Measurements from ENCODE around the gene RIPPLY2.

RIPPLY2 gene

DNA sequence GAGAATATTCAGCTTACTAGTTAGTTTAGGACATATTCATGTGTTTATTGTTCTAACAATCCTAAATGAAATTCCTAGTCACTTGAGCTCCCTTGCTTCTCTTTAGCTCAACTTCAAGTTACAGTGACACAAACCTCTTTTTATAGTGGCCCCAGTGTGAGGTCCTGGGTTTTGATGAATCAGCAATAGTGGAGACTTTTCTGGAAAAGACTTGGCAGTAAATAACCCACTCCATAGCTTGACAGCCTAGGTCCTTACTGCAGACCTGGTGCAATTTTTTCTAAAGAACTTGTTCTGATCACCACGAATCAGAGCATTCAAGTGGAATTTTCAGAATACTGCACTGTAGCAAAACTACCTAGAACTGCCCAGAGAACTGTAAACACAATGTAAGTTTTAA lies 6.9 kb upstream of the RIPPLY2 start:
- POLR2A ChIA-PET, result interaction anchor here (2.4 kb wide), 1 partner anchor 13 kb away, joined by 11 read pairs; the partner anchor contains the start of gene CYB5R4
- DNase-seq (ENCODE audit: extremely low spot score), result no peak
- no peak for TF ChIP-seq CTBP1 (IDR thresholded peaks at IDR 0.05; ENCODE audit: borderline replicate concordance)
- TF ChIP-seq ELF4 (IDR thresholded peaks at IDR 0.05), result no peak
- TF ChIP-seq, protein P1, sequence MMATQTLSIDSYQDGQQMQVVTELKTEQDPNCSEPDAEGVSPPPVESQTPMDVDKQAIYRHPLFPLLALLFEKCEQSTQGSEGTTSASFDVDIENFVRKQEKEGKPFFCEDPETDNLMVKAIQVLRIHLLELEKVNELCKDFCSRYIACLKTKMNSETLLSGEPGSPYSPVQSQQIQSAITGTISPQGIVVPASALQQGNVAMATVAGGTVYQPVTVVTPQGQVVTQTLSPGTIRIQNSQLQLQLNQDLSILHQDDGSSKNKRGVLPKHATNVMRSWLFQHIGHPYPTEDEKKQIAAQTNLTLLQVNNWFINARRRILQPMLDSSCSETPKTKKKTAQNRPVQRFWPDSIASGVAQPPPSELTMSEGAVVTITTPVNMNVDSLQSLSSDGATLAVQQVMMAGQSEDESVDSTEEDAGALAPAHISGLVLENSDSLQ (IDR thresholded peaks at IDR 0.05), result peak; percentile 73
- TF ChIP-seq HDGF (IDR thresholded peaks at IDR 0.05; ENCODE audit: borderline replicate concordance), result no peak
- TF ChIP-seq BHLHE40 (IDR thresholded peaks at IDR 0.05; ENCODE audit: borderline replicate concordance), result no peak
- no peak for TF ChIP-seq FOXA1 (IDR thresholded peaks at IDR 0.05)
- TF ChIP-seq FOXK2 (IDR thresholded peaks at IDR 0.05), result no peak
- CTCF ChIA-PET, result interaction anchor here (0.7 kb wide), 1 partner anchor 385 kb away, joined by 4 read pairs; no protein-coding TSS in a partner anchor

DNA sequence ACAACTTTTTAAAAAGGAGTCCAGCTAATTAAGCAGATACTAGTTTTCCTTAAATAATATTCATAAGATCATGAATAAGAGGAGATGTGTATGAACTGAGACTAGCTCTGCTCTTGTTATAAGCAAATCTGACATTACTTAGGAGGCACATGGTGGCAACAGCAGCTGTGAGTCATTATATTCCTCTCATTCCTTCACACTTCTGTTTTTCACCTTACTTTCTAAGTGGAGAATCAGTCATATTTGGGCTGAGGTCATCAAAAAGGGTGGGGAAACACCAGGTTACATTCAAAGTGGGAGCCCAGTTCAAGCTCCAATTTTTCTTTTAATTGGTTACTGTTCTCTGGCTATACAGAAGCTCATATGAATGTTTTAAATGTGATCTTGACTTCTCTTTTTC lies 6.0 kb upstream of the RIPPLY2 start:
- ChIA-PET POLR2A (interaction anchor here (0.7 to 2.4 kb wide), 2 partner anchors 13 to 39 kb away, joined by 3 to 11 read pairs; partner anchors contain the start of gene CYB5R4), CTCF (interaction anchor here (0.6 kb wide), 1 partner anchor 231 kb away, joined by 3 read pairs; no protein-coding TSS in a partner anchor)
- TF ChIP-seq FOXA1 (IDR thresholded peaks at IDR 0.05), result no peak
- no peak for TF ChIP-seq TARDBP (IDR thresholded peaks at IDR 0.05)
- TF ChIP-seq FOXM1 (IDR thresholded peaks at IDR 0.05; ENCODE audit: borderline replicate concordance), result no peak
- no peak for TF ChIP-seq ELF4 (IDR thresholded peaks at IDR 0.05)
- TF ChIP-seq ARNT (IDR thresholded peaks at IDR 0.05), result no peak
- no peak for TF ChIP-seq SUZ12 (IDR thresholded peaks at IDR 0.05)
- no peak for TF ChIP-seq SP1 (IDR thresholded peaks at IDR 0.05)
- no peak for TF ChIP-seq BHLHE40 (IDR thresholded peaks at IDR 0.05; ENCODE audit: borderline replicate concordance)
- TF ChIP-seq FOXK2 (IDR thresholded peaks at IDR 0.05), result no peak
- TF ChIP-seq, protein P1 (IDR thresholded peaks at IDR 0.05), result no peak
- no peak for TF ChIP-seq CTBP1 (IDR thresholded peaks at IDR 0.05; ENCODE audit: borderline replicate concordance)
- no peak for TF ChIP-seq ZNF384 (IDR thresholded peaks at IDR 0.05)
- no peak for TF ChIP-seq NFRKB (IDR thresholded peaks at IDR 0.05)
- TF ChIP-seq HDGF (IDR thresholded peaks at IDR 0.05; ENCODE audit: borderline replicate concordance), result no peak
- no peak for TF ChIP-seq L3MBTL2 (conservative IDR thresholded peaks at IDR 0.05)
- no peak for DNase-seq (ENCODE audit: extremely low spot score)

DNA sequence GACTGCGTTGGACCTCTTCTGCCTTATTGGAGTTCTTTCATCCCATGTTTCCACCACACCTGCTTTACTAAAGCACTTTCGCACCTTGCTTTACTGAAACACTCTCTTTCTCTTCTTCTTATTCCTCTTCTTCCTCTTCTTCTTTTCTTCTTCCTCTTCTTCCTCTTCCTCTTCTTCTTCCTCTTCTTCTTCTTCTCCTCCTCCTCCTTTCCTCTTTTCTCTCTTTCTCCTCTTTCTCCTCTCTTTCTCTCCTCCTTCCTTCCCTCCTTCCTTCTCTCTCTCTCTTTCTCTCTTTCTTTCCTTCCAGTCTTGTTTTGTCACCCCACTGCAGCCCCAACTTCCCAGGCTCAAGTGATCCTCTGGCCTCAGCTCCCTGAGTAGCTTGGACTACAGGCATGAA lies 4.0 kb upstream of the RIPPLY2 start:
- no peak for TF ChIP-seq HDGF (IDR thresholded peaks at IDR 0.05; ENCODE audit: borderline replicate concordance)
- TF ChIP-seq L3MBTL2 (conservative IDR thresholded peaks at IDR 0.05), result no peak
- TF ChIP-seq NFRKB (IDR thresholded peaks at IDR 0.05), result no peak
- no peak for TF ChIP-seq FOXA1 (IDR thresholded peaks at IDR 0.05)
- no peak for TF ChIP-seq LEF1 (IDR thresholded peaks at IDR 0.05; ENCODE audit: borderline replicate concordance)
- no peak for TF ChIP-seq BHLHE40 (IDR thresholded peaks at IDR 0.05; ENCODE audit: borderline replicate concordance)
- no peak for TF ChIP-seq SUZ12 (IDR thresholded peaks at IDR 0.05)
- TF ChIP-seq ZNF384 (IDR thresholded peaks at IDR 0.05), result no peak
- TF ChIP-seq TARDBP (IDR thresholded peaks at IDR 0.05), result no peak
- TF ChIP-seq FOXM1 (IDR thresholded peaks at IDR 0.05; ENCODE audit: borderline replicate concordance), result no peak
- no peak for TF ChIP-seq SP1 (IDR thresholded peaks at IDR 0.05)
- TF ChIP-seq ELF4 (IDR thresholded peaks at IDR 0.05), result no peak
- TF ChIP-seq, protein P1 (IDR thresholded peaks at IDR 0.05), result no peak
- TF ChIP-seq CTBP1 (IDR thresholded peaks at IDR 0.05; ENCODE audit: borderline replicate concordance), result no peak
- TF ChIP-seq FOXK2 (IDR thresholded peaks at IDR 0.05), result no peak
- TF ChIP-seq ARNT (IDR thresholded peaks at IDR 0.05), result no peak
- ChIA-PET POLR2A (no interaction called here), CTCF (no interaction called here)
- no peak for DNase-seq (ENCODE audit: extremely low spot score)

DNA sequence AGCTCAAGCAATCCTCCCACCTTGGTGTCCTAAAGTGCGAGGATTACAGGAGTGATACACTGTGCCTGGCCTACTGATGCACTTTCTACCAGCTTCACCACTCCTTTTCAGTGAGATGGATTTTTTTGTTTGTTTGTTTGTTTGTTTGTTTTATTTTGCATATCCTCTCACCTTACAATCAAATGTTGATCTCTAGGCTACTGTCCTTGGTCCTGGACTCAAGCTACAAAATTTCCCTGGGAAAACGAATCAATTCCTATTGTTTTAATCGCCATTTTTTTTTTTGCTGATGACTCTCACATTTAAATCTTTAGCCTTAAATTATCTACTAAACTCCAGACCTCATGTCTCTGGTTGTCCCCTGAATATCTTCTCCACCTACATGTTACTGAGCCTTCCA lies 3.5 kb upstream of the RIPPLY2 start:
- no peak for DNase-seq (ENCODE audit: extremely low spot score)
- POLR2A ChIA-PET, result no interaction called here
- TF ChIP-seq, protein P1 (IDR thresholded peaks at IDR 0.05), result no peak
- TF ChIP-seq ZNF384 (IDR thresholded peaks at IDR 0.05) (no peak), NFRKB (IDR thresholded peaks at IDR 0.05) (no peak), ARNT (IDR thresholded peaks at IDR 0.05) (no peak), ELF4 (IDR thresholded peaks at IDR 0.05) (no peak), SP1 (IDR thresholded peaks at IDR 0.05) (no peak), CTBP1 (IDR thresholded peaks at IDR 0.05; ENCODE audit: borderline replicate concordance) (no peak), TARDBP (IDR thresholded peaks at IDR 0.05) (no peak), SUZ12 (IDR thresholded peaks at IDR 0.05) (no peak), BHLHE40 (IDR thresholded peaks at IDR 0.05; ENCODE audit: borderline replicate concordance) (no peak), FOXM1 (IDR thresholded peaks at IDR 0.05; ENCODE audit: borderline replicate concordance) (no peak), LEF1 (IDR thresholded peaks at IDR 0.05; ENCODE audit: borderline replicate concordance) (no peak)
- CTCF ChIA-PET, result no interaction called here

DNA sequence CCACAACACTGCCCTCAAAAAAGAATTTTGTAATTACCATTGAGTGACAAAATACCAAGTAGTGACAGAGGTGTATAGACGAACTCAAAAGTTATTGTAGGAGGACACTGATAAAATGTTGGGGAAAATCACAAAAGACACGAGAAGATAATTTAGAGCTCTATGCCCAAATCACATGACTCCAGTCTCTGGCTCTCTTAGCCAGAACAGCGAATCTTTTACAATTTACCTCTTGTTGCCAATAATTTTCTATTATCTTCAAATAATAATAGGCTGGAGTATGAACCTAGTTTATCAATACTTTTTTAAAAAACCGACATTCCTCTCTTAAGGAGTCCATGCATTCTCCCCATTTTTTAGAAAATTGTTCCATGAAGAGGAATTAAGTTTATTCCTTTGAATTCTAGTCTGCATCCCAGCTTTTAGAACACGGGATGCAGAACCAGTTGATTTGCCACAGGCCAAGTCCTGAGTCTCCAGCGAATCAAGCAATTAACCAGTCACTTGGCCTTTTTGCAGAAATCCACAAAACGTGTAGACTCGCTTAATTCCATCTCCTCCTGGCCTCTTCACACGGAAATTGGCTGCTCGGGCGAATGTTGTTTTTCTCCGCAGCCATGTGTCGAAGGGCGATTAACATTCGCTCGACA lies 507 bp upstream of the RIPPLY2 start:
- ChIA-PET CTCF (no interaction called here), POLR2A (interaction anchor here (1.0 to 1.7 kb wide), 4 partner anchors 8 to 237 kb away, joined by 3 to 6 read pairs (median 4); partner anchors contain the start of gene SNAP91)
- DNase-seq (ENCODE audit: extremely low spot score), result no peak
- no peak for TF ChIP-seq FOXA1 (IDR thresholded peaks at IDR 0.05)
- no peak for TF ChIP-seq ARNT (IDR thresholded peaks at IDR 0.05)
- no peak for TF ChIP-seq FOXM1 (IDR thresholded peaks at IDR 0.05; ENCODE audit: borderline replicate concordance)
- no peak for TF ChIP-seq L3MBTL2 (conservative IDR thresholded peaks at IDR 0.05)
- no peak for TF ChIP-seq SP1 (IDR thresholded peaks at IDR 0.05)
- no peak for TF ChIP-seq ZNF384 (IDR thresholded peaks at IDR 0.05)
- no peak for TF ChIP-seq CTBP1 (IDR thresholded peaks at IDR 0.05; ENCODE audit: borderline replicate concordance)
- TF ChIP-seq TARDBP (IDR thresholded peaks at IDR 0.05), result no peak
- no peak for TF ChIP-seq FOXK2 (IDR thresholded peaks at IDR 0.05)
- no peak for TF ChIP-seq HDGF (IDR thresholded peaks at IDR 0.05; ENCODE audit: borderline replicate concordance)
- TF ChIP-seq ELF4 (IDR thresholded peaks at IDR 0.05), result no peak
- TF ChIP-seq BHLHE40 (IDR thresholded peaks at IDR 0.05; ENCODE audit: borderline replicate concordance), result no peak
- TF ChIP-seq LEF1 (IDR thresholded peaks at IDR 0.05; ENCODE audit: borderline replicate concordance), result no peak
- no peak for TF ChIP-seq NFRKB (IDR thresholded peaks at IDR 0.05)
- TF ChIP-seq SUZ12 (IDR thresholded peaks at IDR 0.05), result no peak
- TF ChIP-seq, protein P1 (IDR thresholded peaks at IDR 0.05), result no peak

Measured in HEK293T (cell line).